SU-DHL-6 (cell line): ENCODE data around the gene KITLG.

ENCODE experiments used
- EZH2phosphoT487 ChIP-seq: fragments of 200-600 bp; sonication (generic), shearing (Covaris generic); conservative IDR thresholded peaks from 2 replicates; pipeline ENCODE4 v1.6.1; 2018; ENCODE audit warnings: mild to moderate bottlenecking, antibody characterized with exemption, low read length, moderate library complexity, mixed read lengths
- TF ChIP-seq, protein P1 (sequence below): fragments of 200-600 bp; sonication (generic); IDR thresholded peaks from one replicate; pipeline ENCODE4 v1.5.1; 2017; ENCODE audit warnings: antibody characterized with exemption, mild to moderate bottlenecking, low read length, moderate library complexity; ENCODE audit not compliant: insufficient read depth, poor library complexity, severe bottlenecking

DNA sequence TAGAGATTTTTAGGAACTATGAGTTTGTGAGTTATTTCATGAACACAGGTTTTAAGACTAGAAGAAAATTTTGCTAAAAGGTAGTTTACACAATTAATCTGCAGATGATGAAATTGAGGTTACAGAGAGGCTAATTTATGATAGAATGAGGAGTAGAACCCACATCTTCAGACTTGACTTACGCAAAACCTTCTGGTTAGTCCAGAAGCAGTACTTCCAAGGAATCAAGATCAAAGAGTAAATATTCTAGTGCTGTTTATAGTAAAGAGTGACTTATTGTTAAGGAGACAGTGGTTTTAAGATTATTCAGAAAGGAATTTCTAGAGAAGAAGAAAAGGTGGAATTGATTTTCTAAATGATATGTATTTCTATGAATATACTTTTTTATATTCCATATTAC is 10.6 kb upstream of the KITLG start:
- TF ChIP-seq, protein P1, sequence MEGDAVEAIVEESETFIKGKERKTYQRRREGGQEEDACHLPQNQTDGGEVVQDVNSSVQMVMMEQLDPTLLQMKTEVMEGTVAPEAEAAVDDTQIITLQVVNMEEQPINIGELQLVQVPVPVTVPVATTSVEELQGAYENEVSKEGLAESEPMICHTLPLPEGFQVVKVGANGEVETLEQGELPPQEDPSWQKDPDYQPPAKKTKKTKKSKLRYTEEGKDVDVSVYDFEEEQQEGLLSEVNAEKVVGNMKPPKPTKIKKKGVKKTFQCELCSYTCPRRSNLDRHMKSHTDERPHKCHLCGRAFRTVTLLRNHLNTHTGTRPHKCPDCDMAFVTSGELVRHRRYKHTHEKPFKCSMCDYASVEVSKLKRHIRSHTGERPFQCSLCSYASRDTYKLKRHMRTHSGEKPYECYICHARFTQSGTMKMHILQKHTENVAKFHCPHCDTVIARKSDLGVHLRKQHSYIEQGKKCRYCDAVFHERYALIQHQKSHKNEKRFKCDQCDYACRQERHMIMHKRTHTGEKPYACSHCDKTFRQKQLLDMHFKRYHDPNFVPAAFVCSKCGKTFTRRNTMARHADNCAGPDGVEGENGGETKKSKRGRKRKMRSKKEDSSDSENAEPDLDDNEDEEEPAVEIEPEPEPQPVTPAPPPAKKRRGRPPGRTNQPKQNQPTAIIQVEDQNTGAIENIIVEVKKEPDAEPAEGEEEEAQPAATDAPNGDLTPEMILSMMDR = no peak
- no peak for TF ChIP-seq EZH2phosphoT487
